Activated CD4-positive, CD25-positive, alpha-beta regulatory T cell treated with anti-CD3 and anti-CD28 coated beads, Interleukin-2, amount 50 U/mL, for 16 hours (primary cell): Measurements from ENCODE around the gene ATP13A3.

Source experiments
- DNase-seq: peaks from one replicate; pipeline ENCODE4 v3.0.0-alpha.2; 2020; ENCODE audit warnings: low read depth, low spot score

Gene ATP13A3

DNA sequence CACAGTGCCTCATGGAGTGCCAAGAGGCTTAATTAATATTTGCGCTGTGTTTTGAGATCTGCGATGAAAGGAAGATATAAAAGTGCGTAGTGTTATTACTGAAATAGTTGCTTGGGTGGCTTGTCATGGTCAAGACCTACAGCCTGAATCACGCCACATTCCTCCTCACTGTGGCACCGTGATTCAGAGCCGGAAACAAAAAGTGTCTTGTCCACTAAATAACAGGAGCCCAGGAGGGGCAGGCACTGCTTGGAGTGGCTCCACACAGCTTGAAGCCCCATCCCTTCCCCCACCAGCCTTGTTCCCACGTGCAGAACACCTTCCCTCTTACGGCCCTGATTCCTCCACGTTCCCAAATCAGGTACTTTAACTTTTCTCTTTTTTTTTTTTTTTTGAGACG is 116.0 kb downstream of the ATP13A3 start:
- no peak for DNase-seq

DNA sequence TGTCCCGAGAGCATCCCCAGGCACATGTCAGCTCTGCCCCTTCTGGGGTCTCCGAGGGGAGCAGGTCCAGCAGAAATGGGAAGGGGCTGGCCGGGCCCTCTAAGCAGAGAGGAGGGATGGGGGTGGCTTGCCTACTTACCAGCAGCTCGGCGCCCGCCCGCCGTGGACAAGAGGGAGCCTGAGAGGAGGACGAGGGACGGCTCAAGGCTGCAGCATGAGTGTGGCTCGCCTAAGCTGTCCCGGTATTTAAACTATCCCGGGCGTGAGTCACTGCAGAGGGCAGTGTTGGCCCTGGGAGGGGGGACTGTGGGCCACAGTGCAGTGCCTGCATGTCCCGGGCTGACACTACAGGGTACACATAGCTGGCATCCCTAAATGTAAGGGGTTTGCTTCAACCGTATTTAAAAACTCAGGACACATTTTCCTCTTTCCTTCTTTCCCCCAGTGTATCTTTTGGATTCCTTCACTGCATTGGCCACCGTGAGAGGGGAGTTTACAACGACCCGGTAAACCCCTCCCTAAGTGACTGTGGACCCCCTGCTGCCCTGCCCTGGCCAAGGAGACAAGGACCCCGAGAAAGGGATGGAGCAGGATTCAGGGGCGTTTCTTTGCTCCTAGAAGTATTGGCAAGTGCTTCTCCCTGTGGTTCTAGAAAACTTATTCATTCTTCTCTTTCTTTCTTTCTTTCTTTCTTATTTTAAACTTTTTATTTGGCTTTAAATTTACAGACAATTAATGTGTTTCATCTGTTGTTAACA is 117.1 kb downstream of the ATP13A3 start, which contains the start of gene LRRC15:
TSS of gene LRRC15 (minus strand) at position 222 of the 758 bp plus-strand sequence. CDS start 8,700 bp downstream, outside the sequence.
- no peak for DNase-seq

GRCh38 chr3:194368918-194369317 is 117.9 kb downstream of the ATP13A3 start:
- no peak for DNase-seq

GRCh38 chr3:194367992-194368841 is 118.6 kb downstream of the ATP13A3 start:
- no peak for DNase-seq

GRCh38 chr3:194365978-194366490 is 120.8 kb downstream of the ATP13A3 start:
- no peak for DNase-seq

- DNase-seq = no peak
These were observed 121.3 kb downstream of the ATP13A3 start for GRCh38 chr3:194365526-194365925.

- no peak for DNase-seq
These were observed 122.0 kb downstream of the ATP13A3 start for GRCh38 chr3:194364652-194365434.

DNA sequence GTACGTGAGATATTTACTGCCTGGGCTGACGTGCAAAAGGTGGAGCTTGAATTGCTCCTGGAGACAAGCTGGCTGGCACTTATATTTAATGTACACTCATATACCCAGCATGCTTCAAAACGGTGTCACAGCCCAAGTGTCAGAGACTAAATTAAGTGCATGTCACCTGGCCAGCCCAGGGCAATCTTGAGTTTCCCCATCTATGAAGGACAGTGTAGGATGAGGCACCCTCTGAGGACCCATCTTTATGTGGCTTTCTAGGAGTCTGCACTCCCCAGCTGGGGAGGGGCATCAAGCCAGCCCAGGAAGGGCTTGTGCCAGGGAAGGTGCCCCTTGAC is 122.5 kb downstream of the ATP13A3 start:
- no peak for DNase-seq

DNA sequence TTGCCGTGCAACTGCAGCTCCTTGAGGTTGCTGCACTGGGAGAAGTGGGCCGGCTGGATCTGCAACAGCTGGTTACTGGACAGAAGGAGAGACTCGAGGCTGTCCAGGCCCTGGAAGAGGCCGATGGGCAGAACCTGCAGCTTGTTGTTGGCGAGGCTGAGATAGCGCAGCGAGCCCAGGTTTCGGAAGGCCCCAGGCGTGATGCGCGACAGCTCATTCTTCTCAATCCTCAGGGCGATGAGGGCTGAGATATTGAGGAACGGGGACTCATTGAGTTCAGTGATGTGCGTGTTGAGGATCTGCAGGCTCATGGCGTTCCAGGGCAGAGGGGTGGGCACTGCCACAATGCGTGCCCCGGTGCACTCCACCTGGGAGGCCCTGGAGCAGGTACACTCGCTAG is 126.2 kb downstream of the ATP13A3 start:
- no peak for DNase-seq

DNA sequence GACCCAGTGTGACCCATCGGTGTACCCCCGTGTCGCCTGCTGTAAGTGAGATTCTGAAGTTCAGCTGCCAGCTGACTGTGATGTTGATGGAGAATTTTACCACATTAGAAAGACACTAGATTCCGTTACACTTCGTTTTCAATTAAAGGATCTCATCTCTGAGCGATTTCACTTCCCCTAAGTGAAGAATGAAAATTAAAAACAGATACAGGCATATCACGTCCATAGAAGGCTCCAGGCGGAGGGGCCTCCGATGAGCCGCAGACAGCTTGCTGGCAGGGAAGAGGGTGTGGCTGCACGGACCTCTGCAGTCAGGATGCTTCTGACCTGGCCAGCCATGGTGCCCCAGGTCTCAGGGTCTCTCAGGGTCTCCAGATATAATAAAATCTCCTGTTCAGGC is 129.1 kb downstream of the ATP13A3 start:
- DNase-seq = no peak

GRCh38 chr3:194355379-194355778 is 131.4 kb downstream of the ATP13A3 start:
- DNase-seq = no peak

GRCh38 chr3:194354315-194354714 is 132.5 kb downstream of the ATP13A3 start:
- no peak for DNase-seq
